ENCODE results near the gene ACP7. TPM values are rescaled to one million over a fixed set of nuclear protein-coding genes. Genes with fewer than 3 reads are reported as not detected.
A peak's percentile ranks its signal among the peaks of the same experiment; 100 is the strongest.

Gene ACP7
- polyA plus RNA-seq (2011; rRNA removed) (0.06 and 0.08 TPM in 2 replicates), polyA plus RNA-seq (2017; fragmentation: RNase III; extraction: RNeasy Plus Mini Kit Qiagen cat#74134 plus additional on column Dnase treatment) (0.25 to 0.44 TPM (median 0.28 TPM) in 3 replicates), polyA minus RNA-seq (2011; rRNA and poly(A)+ RNA removed) (0.41 TPM in 1 of 2 replicates, not detected in the other)
- 0.05 and 0.08 TPM in 2 replicates for polyA plus RNA-seq (2012; cell fraction: cytosol; rRNA removed)
- 0.07 TPM in 1 of 2 replicates, not detected in the other for polyA plus RNA-seq (2012; cell fraction: nucleus; rRNA removed)

GRCh38 chr19:39083983-39084731 lies at the start of gene ACP7:
Gene ACP7, plus strand, starts transcription at chr19:39084368. Its CDS starts 902 bp downstream, at chr19:39085270.
- FAIRE-seq (no peak), DNase-seq (ENCODE audit: low read depth in 1 of 2, low spot score in 1 of 2) (no peak), ATAC-seq (peak; percentile 41 to 45; a peak in 5 of 6 replicates)
- H3K9me3 ChIP-seq, result no peaks in the 10 kb centered on the region
- WGBS (ENCODE audit: missing lambda C conversion rate), result 59% methylated on average over 49 of the region's 54 CpGs
- H3K4me3 ChIP-seq, result peak within 1 kb of the TSS; percentile 17; the same call in 2 of the 3 replicates
- peak within 1 kb of the TSS; percentile 13 to 78; a peak in 4 of 6 replicates for H3K27ac ChIP-seq
- peaks cover 23% of the 10 kb centered on the region for H3K4me1 ChIP-seq
- CTCF ChIA-PET, result interaction anchor here (1.0 to 36.8 kb wide), 10 partner anchors 10 to 244 kb away, joined by 3 to 612 read pairs (median 6); partner anchors contain the start of genes FBXO27, MRPS12 and SARS2
- POLR2A ChIA-PET, result no interaction called here
- peak within 1 kb of the TSS; percentile 27 for H3K4me2 ChIP-seq
- TF ChIP-seq HOXB5 (CRISPR knock-in tag; IDR thresholded peaks at IDR 0.05) (no peak), RCOR1 (IDR thresholded peaks at IDR 0.05; ENCODE audit: low read depth, low read length) (no peak), MAZ (IDR thresholded peaks at IDR 0.05; ENCODE audit: borderline replicate concordance, low read depth, low read length) (no peak), ZNF302 (CRISPR knock-in tag; IDR thresholded peaks at IDR 0.05) (no peak), HOXA7 (CRISPR knock-in tag; IDR thresholded peaks at IDR 0.05) (no peak), JUNB (IDR thresholded peaks at IDR 0.05) (no peak), EHF (CRISPR knock-in tag; IDR thresholded peaks at IDR 0.05) (no peak), HOXB13 (CRISPR knock-in tag; IDR thresholded peaks at IDR 0.05; ENCODE audit: low read depth) (no peak), HEYL (CRISPR knock-in tag; IDR thresholded peaks at IDR 0.05) (no peak), ZFP36 (IDR thresholded peaks at IDR 0.05; ENCODE audit: borderline replicate concordance, partially characterized antibody) (no peak), CEBPB (IDR thresholded peaks at IDR 0.05) (no peak), JUN (IDR thresholded peaks at IDR 0.05) (no peak), MYC (IDR thresholded peaks at IDR 0.05; ENCODE audit: borderline replicate concordance, low read length) (no peak), KDM1A (IDR thresholded peaks at IDR 0.05; ENCODE audit: low read depth) (no peak), PHF8 (IDR thresholded peaks at IDR 0.05; ENCODE audit: borderline replicate concordance, low read depth) (no peak), TFCP2L1 (CRISPR knock-in tag; IDR thresholded peaks at IDR 0.05) (no peak)

GRCh38 chr19:39036581-39036980 lies 47.6 kb upstream of the ACP7 start:
- CTCF ChIA-PET, result interaction anchor here (0.6 to 16.9 kb wide), 10 partner anchors 9 to 375 kb away, joined by 3 to 158 read pairs (median 9); partner anchors contain the start of genes FBXO17 and PLEKHG2

More at GRCh38 chr19:39036581-39036980, 47.6 kb upstream of the ACP7 start:
- Histone ChIP-seq H3K4me3 (no peak overlapping the region), H3K27ac (no peak overlapping the region), H3K9me3 (no peaks in the 10 kb centered on the region), H3K4me2 (no peak overlapping the region), H3K4me1 (peaks cover 18% of the 10 kb centered on the region)
- TF ChIP-seq FOSL2 (IDR thresholded peaks at IDR 0.05), result no peak
- no peak for TF ChIP-seq FOSL2 (CRISPR knock-in tag; IDR thresholded peaks at IDR 0.05)
- TF ChIP-seq EP300 (IDR thresholded peaks at IDR 0.05), result no peak
- TF ChIP-seq HOXB13 (CRISPR knock-in tag; IDR thresholded peaks at IDR 0.05; ENCODE audit: low read depth), result no peak
- TF ChIP-seq CBX2 (IDR thresholded peaks at IDR 0.05; ENCODE audit: borderline replicate concordance, low read depth), result no peak
- no peak for TF ChIP-seq CEBPB (IDR thresholded peaks at IDR 0.05)
- no peak for TF ChIP-seq ESRRA (IDR thresholded peaks at IDR 0.05; ENCODE audit: borderline replicate concordance, low read length)
- TF ChIP-seq RNF2 (IDR thresholded peaks at IDR 0.05; ENCODE audit: borderline replicate concordance, low read depth), result no peak
- no peak for TF ChIP-seq CHD2 (IDR thresholded peaks at IDR 0.05; ENCODE audit: low read length, partially characterized antibody)
- TF ChIP-seq RCOR1 (IDR thresholded peaks at IDR 0.05; ENCODE audit: low read depth, low read length), result no peak
- TF ChIP-seq KDM1A (IDR thresholded peaks at IDR 0.05; ENCODE audit: low read depth), result no peak
- TF ChIP-seq CBX8 (IDR thresholded peaks at IDR 0.05), result no peak
- TF ChIP-seq KDM5A (IDR thresholded peaks at IDR 0.05), result no peak
- no peak for TF ChIP-seq RFX5 (IDR thresholded peaks at IDR 0.05)
- TF ChIP-seq ZSCAN20 (CRISPR knock-in tag; IDR thresholded peaks at IDR 0.05), result no peak
- TF ChIP-seq HEYL (CRISPR knock-in tag; IDR thresholded peaks at IDR 0.05), result no peak
- no peak for TF ChIP-seq EHMT2 (IDR thresholded peaks at IDR 0.05; ENCODE audit: low read depth)
- TF ChIP-seq MAX (IDR thresholded peaks at IDR 0.05), result no peak
- TF ChIP-seq PBX3 (IDR thresholded peaks at IDR 0.05), result no peak
- TF ChIP-seq RAD21 (conservative IDR thresholded peaks at IDR 0.05 in 1 of 2, IDR thresholded peaks at IDR 0.05 in 1 of 2), result no peak
- DNase-seq (ENCODE audit: low read depth in 1 of 2, low spot score in 1 of 2) (no peak), FAIRE-seq (peak; percentile 97), ATAC-seq (no peak)
- POLR2A ChIA-PET, result no interaction called here

Measured in A549 (cell line).